ENCODE results near the gene EPHB1.
"Not testable (repeated sequence)": the region's sequence is repeated elsewhere in the genome, so short reads cannot be mapped to it uniquely, and the experiment has no call there.

Gene EPHB1

DNA sequence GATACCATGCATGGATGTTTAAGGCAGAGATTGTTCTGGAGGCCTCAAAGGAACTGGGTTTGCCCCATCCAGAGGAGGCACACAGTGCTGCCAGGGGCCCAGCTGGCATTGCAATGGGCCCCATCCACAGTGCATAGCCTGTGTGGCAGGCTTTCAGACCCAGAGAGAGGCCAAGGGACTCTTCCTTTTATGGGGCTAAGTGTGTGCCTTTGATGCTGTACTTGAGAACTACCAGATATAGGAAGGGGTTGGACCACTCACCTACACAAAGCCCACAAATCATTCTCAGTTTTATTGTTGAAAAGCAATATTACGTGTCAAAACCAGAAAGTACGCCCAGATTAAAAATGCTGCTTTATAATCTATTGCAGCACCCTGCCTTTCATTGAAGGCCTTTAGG lies 134.9 kb downstream of the EPHB1 start:
- H3K27ac ChIP-seq = peak overlapping the region in 1 of 21 experiments; percentile 23

DNA sequence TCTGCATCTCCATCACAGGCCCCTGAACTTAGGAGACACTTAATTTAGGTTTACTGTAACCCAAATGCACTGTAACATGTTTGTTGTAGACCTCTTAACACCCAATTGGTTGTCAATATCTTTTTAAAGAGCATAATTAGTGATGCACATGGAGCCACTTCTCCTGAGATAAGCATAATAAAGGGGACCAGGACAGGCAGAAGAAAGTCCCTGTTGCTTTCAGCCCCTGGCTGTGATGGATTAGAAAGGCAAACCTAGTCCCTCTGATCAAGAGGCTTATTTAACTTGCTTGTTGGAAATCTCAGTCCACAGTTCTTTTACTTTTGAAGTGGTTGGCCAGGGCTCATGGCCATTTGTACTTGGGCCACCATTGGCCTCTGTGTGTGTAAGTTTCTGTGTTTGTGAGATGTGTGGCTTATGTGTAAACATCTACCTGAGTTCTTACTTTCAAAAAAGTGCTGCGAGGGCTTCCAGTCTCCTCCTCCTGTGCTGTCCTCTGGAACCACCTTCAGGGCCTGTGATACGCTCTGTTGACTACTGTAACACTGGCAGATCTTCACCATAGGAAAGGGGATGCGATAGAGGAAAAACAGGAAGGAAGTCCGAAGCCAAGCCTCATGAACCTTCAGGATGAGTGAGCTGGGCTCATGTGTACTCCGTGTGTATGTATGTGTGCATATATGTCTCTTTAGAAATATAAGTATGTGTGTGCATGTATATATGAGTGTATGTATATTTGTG lies 136.2 kb downstream of the EPHB1 start:
- no peak overlapping the region for H3K27ac ChIP-seq

More for the DNA sequence above, 134.9 kb downstream of the EPHB1 start:
- no peak overlapping the region for H3K4me3 ChIP-seq

DNA sequence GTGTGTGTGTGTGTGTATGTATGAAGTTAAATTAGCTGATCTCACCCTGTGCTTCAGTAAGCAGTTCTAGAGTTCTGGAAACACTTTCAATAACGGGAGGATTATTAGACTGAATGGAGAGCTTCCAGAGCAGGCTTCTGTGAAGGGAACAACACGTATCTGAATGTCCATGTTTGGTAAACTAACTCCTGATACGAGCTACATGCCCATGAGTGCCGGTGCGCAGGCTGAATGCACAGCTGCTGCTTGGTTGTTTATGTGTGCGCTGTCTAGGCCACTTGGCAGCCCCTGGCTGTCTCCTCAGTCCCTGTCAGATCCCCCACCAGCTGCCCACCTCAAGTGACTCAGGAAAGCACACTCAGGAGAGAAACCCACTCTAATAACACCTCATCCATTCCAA lies 137.0 kb downstream of the EPHB1 start:
- Histone ChIP-seq H3K27ac (no peak overlapping the region), H3K4me3 (no peak overlapping the region)

More for the DNA sequence above, 136.2 kb downstream of the EPHB1 start:
- H3K4me3 ChIP-seq = no peak overlapping the region

DNA sequence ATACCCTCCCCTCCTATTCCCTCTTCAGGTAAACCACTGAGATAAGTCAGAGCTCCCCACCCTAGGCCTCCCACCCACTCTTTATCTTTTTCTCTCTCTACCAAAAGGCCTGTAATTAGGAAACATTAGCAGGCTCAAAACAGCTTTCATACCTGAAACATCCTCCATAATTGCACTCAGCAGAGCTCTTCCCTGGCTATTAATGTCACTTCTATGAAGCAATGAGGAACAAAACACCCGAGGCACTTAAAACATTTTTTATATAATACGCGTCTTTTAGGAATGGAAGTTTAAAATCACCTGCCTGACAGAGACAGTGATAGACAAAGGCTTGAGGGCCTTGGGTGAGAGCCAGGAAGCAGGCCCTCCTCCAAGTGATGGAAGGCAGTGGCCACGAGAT lies 138.9 kb downstream of the EPHB1 start:
- Histone ChIP-seq H3K4me3 (no peak overlapping the region), H3K27ac (no peak overlapping the region)

DNA sequence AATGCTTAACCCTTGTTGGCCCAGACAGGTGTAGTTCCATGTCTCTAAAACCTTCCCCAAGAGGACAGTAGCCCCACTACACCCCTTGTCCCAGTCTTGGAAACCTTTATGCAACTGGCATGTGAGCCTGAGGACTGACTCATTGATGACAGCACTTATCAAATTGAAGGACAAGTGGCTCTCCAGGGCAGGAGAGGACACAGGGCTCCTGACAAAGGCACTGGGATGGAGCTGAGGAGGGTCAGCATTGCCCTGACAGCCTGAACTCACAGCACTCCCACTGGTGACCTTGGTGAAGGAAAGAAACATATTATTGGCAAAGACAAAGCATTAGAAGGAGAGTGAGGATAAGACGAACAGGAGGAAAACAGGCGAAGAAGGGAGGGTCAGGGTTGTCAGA lies 139.9 kb downstream of the EPHB1 start:
- H3K27ac ChIP-seq = no peak overlapping the region
- no peak overlapping the region for H3K4me3 ChIP-seq

DNA sequence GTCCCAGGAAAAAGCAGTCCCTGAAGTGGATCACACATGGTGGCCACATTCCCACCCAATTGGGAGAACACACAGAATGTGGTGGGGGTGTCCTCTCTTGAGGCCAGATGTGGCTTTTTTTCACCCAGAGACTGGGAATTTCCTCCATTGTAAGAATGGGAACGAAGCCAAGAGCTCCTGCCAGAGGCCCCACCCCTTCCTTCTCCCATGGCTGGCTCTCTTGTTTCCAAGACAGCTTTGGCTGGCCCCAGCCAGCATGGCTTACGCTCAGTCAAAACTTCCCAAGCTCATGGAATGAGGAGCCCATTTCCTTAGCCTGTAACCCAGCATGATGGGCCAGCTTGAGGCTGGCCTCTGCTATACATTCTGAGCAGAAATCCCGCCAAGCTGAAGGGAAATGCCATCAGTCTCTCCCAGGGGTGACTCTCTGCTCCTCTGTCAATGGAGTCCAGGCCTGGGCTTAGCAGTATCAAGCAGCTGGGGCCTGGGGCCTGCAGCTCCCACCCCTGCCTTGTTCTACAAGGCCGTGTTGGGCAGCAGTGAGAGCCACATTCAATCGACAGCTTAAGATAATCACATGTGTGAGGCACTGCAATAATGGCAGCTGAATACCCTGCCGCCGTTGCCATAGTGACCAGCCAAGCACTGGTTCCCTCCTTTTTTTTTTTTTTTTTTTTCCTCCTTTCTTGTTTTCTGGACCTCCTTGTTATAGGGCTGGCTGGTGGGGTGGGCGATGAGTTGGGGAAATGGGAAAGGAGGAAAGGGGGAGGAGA lies 142.4 kb downstream of the EPHB1 start:
- Histone ChIP-seq H3K27ac (no peak overlapping the region), H3K4me3 (no peak overlapping the region)

DNA sequence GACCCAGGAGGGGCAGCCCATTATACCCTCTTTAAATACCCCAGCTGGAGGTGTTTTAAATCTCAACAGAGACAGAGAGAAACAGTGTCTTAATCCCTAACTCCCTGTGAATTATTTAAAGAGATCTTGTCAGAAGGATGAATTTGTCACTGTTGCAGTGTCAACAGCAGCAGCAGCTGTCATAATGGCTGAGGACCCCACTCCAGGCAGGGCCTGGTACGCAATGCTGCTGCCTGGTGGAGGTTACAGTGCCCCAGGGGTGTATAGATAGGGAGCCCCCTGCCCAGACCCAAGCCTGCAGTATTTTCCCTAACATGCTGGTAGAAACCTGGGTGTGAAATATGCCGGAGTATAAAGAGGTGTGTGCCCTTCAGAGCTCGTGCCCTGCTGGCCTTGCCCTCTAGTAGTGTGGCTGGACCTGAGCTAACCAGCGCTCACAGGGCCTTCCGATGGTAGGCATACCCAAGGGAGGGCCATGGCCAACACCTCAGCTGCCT lies 143.0 kb downstream of the EPHB1 start:
- Histone ChIP-seq H3K4me3 (no peak overlapping the region), H3K27ac (no peak overlapping the region)

DNA sequence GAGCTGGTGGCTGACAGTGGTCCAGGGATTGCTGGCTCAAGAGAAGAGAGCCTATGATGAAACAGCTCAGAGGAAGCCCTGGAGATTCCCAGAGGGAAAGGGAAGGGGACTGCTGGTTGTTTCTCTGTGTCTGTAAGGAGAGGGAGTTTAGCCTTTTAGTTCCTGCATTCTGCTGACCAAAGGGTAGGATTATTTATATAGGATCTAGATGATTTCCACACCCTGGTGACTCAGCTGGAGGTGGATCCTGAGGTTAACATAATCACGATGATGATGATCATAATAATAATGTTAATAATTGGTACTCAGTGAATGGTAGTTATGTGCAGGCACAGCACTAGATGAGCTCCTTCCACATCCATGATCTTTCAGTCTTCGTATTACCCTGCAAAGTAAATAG lies 144.9 kb downstream of the EPHB1 start:
- H3K4me3 ChIP-seq = no peak overlapping the region

DNA sequence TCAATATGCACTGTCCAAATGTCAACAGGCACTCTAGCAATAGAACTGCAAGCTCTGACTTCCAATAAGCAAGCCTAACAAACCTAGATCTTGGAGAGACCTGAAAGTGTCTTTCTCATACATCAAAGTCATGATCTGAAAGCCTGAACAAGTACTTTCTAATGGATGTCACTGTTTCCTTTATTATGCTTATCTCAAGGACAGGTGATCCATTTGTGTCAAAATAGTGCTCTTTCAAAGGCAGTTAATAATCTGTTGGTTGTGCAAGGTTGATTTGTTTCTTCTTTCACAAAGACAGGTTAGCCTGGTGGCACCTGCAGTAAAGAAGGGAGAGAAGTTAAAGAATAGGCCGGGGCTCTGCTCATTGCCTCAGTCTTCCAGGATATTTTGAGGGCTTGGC lies 146.8 kb downstream of the EPHB1 start:
- H3K27ac ChIP-seq = no peak overlapping the region
- H3K4me3 ChIP-seq = no peak overlapping the region

More for the DNA sequence above, 144.9 kb downstream of the EPHB1 start:
- H3K27ac ChIP-seq = no peak overlapping the region

DNA sequence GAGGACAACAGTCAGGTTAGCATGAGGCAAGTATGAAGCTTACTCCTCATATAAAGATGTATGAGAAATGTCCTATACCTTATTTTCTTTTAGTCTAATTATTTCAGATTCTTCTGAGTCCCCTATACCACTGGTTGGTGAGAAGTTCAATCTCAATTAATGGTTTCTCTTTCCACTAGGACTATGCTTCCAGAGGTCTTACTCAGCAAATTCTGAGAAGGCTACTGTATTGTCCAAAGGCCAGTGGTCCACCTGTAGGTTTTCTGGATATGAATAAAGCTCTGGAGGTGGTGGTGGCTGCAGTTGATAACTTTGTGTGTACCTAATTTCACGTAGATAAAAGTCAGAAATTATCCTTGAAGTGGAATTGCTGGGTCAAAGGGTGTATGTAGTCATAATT lies 149.4 kb downstream of the EPHB1 start:
- no peak overlapping the region for H3K4me3 ChIP-seq
- no peak overlapping the region for H3K27ac ChIP-seq

DNA sequence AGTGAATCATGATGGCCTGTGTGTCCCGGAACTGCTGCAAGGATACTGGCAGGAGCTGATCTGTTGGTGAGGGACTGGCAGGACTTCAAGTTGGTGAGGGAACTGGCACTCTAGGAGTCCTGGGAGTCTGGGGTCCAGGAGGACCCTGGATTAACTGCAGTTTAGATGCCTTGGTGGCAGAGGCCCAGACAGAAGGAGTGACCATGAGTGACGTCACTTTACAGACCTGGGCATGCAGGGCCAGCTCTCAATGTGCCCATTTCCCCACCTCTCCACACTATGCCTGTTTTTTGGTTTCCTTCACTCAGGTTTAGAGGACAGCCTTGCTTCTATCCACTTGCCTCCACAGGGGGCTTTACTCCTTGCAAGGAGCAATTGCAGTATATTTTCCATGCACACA lies 154.1 kb downstream of the EPHB1 start:
- Histone ChIP-seq H3K27ac (no peak overlapping the region), H3K4me3 (no peak overlapping the region)

DNA sequence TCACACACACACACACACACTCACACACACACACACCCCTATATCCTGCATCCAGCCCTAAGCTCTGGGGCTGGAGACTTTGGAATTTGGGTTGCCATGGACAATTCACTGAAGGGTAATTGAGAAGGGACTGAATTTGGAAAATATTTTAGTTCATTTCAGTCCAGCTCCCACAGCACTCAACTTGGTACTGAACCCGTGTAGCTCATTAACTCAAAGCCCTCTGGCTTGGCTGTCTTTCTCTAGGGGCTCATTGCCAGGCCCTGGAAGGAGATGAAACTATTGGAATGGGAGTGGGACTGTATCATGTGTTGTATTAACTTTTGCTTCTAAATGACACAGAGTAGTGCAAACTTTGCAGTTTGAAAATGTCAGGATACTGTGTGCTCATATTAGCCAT lies 157.3 kb downstream of the EPHB1 start:
- H3K27ac ChIP-seq = no peak overlapping the region

DNA sequence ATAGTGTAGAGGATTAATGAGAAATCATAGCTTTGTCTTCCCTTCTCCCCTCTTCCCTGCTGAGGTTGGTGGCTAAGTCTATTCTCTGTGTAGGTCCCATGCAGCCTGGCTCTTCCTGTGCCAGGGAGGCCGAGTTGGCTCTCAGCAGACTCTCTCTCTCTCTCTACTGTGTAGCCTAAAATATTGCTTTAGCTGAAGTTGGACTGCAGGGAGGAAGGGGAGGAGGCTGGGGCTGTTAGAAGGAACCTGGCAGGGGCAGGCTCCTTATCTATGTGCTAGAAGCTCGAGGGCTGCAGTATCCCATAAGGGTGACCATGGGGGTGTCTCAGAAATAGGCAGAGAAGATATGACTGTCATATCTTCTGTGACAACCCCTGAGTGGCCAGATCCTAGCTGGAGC lies 160.8 kb downstream of the EPHB1 start:
- no peak overlapping the region for H3K27ac ChIP-seq
- H3K4me3 ChIP-seq = no peak overlapping the region

More for the DNA sequence above, 157.3 kb downstream of the EPHB1 start:
- no peak overlapping the region for H3K4me3 ChIP-seq

DNA sequence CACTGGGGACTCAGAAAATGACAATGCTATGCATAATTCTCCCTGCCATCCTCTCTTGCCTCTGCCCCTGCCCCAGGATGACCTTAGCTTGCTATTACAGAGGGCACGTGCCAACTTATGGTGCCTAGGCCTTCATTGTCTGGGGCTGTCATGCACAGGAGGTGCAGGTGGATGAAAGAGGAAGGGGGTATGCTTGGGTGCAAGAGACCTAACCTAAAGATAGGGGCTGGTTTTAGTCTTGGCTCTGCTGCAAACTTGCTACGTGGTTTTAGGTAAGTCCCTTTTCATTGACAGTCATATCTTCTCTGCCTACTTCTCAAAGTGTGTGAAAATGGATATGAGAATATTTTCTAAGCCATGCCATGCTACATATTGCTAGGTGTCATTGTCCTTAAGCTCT lies 161.3 kb downstream of the EPHB1 start:
- no peak overlapping the region for H3K27ac ChIP-seq
- no peak overlapping the region for H3K4me3 ChIP-seq

DNA sequence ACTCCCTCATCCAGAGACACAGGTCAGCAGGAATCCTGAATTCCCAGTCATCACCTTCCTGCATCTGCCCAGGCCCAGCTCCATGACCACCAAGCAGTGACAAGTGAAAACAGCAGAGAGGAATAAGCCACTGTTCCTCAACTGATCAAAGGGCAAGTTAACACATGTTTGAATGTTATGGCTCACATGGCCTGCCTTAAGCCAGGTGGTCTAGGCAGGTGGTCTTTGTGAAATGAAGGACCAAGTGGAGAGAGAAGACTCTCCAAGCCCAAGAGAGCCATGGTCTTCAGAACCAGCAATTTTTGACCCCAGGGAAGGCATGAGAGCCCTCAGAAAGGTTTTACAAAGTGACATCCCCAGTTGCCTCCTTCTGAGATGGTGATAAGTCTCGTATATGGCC lies 161.8 kb downstream of the EPHB1 start:
- H3K27ac ChIP-seq = no peak overlapping the region
- no peak overlapping the region for H3K4me3 ChIP-seq

DNA sequence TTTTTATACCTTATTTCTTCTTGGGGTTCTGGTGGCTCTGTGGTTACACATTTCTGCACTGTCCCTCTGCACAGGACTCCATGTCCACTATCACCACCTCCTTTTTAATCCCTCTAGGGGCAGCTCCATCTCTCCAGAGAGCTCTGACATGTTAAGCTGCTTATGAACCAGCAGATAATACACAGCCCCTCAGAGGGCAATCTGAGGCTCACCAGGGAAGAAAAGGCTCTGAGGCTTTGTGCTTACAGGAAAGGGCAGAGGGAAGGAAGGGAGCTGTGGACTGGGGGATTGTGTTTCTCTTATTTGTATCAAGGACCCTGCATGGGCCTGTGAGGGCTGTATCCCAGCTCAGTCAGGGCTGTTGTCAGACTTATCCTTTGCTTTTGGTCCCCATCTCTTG lies 164.5 kb downstream of the EPHB1 start:
- no peak overlapping the region for H3K4me3 ChIP-seq

DNA sequence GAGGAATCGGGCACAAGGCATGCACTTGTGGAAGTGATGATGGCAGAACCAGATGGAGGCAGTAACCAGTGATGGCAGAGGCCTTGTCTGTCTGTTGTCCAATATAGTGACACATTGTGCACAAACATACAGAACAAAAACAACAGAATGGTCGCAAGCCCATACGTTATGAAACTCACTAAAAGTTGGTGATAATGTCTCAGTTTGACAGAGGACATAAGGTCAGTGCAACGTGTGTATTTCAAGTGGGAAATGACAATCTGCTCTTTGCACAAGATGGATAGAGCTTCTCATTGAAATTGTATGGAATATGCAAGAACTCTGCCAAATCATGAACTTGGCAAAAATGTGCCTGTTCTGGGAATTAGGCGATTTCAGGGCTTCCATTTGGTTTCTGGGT lies 169.2 kb downstream of the EPHB1 start:
- Histone ChIP-seq H3K4me3 (no peak overlapping the region), H3K27ac (no peak overlapping the region)

More for the DNA sequence above, 164.5 kb downstream of the EPHB1 start:
- no peak overlapping the region for H3K27ac ChIP-seq

DNA sequence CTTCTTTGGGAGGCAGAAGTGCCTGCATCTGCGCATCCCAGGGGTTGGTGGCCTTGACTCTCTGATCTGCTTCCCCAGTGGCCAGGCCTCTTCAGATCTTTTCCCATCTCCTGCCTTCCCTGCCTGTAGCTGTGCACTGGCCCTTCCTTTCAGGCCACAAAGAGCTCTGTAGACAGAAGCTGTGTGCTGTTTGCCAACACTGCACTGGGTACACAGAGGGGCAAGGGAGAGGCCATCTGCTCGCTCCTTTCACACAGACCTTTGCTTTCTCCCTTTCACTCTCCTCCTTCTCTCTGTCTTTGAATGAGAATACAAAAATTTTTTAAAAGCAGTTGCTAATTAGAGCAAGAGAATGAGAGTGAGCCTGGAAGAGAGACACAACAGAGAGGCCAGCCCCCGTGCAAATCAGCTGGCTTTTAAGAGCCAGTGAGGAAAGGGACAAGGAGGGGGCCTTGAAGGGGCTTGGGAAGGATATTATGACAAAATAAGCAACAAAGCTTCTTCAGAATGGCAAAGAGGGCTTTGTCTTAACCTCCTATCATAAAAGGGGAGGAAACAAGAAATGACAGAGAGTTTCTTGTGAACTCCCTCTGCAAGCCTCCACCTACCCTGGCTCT lies 170.9 kb downstream of the EPHB1 start:
- Histone ChIP-seq H3K4me3 (no peak overlapping the region), H3K27ac (no peak overlapping the region)

DNA sequence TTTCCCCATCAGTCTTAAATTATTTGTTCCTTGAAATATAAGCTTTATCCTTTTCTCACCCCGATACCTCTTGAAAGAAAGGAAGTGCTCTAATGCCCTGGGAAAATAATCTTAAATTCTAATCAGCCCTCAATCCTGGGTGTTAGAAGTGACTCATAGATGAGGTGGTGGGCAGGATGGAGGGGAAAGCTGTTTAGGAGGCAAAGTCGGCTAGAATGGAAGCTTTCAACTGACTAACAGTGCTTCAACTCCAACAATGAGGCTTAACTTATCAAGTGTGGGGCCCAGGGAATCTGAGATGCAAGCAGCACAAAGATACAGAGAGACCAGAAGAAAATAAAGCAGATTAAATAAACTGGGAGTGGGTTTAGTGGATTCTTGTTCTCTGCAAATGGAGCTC lies 175.8 kb downstream of the EPHB1 start:
- no peak overlapping the region for H3K27ac ChIP-seq

DNA sequence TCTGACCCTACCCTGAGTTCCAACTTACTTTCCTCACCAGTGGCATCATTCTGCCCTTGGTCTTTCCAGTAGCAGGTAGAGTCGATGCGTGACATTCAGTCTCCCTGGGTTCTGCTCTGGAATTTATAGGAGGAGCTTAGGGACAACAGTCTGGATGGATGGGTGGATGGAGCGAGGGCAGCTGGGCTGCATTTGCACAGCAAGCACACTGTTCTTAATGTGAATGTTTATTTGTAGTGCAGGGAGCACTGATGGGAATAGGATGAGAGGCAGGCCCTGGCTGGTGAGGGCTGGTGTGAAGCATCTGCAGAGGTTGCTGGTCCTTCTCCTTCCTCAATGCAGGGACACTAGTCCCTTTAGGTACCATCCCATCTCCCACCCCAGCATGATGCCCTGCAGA lies 176.2 kb downstream of the EPHB1 start:
- Histone ChIP-seq H3K4me3 (no peak overlapping the region), H3K27ac (no peak overlapping the region)

More for the DNA sequence above, 175.8 kb downstream of the EPHB1 start:
- H3K4me3 ChIP-seq = no peak overlapping the region

DNA sequence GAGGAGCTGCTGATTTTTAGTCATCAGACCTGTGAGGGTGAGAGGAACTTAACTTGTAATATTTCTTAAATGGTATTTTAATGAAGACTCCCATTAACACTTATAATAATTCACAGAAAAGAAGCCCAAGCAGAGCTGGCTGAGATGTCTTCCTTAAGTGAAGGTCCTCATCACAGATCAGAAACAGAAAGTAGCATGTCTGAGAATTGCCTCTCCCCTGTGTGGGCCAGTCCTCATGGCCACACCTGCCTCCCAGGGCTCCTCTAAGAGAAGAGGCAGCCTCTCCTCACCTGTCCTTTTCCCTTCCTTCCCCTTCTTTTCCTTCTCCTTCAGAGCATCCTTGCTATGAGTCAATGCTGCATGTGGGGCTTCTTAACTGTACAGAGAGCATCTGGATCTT lies 176.8 kb downstream of the EPHB1 start:
- not testable (repeated sequence) for H3K27ac ChIP-seq, H3K4me3 ChIP-seq
